HS-5 (cell line): ENCODE results near the gene SCGB1C2.
"Not testable (repeated sequence)": the region's sequence is repeated elsewhere in the genome, so short reads cannot be mapped to it uniquely, and the experiment has no call there.

ENCODE experiments used
- DNase-seq: peaks from one replicate; pipeline ENCODE4 v3.0.0-alpha.2; 2012; ENCODE audit warnings: low read depth

SCGB1C2 gene

GRCh38 chr17:149231-149630, 11.9 kb downstream of the SCGB1C2 start:
- DNase-seq = no peak

- DNase-seq = no peak
Measured at GRCh38 chr17:149897-150584, 12.7 kb downstream of the SCGB1C2 start.

- no peak for DNase-seq
Measured at GRCh38 chr17:151004-151403, 13.6 kb downstream of the SCGB1C2 start.

GRCh38 chr17:151886-152859, 14.8 kb downstream of the SCGB1C2 start:
- DNase-seq = no peak

GRCh38 chr17:152860-153420, 15.6 kb downstream of the SCGB1C2 start:
- DNase-seq = no peak

- DNase-seq = no peak
Measured at GRCh38 chr17:153851-154250, 16.5 kb downstream of the SCGB1C2 start.

- DNase-seq = no peak
Measured at GRCh38 chr17:155576-155975, 18.2 kb downstream of the SCGB1C2 start.

GRCh38 chr17:156094-156621, 18.8 kb downstream of the SCGB1C2 start:
- no peak for DNase-seq

GRCh38 chr17:156946-157345, 19.6 kb downstream of the SCGB1C2 start:
- no peak for DNase-seq

GRCh38 chr17:157901-158300, 20.5 kb downstream of the SCGB1C2 start:
- no peak for DNase-seq

GRCh38 chr17:158379-158778, 21.0 kb downstream of the SCGB1C2 start:
- DNase-seq = no peak

GRCh38 chr17:159609-160008, 22.2 kb downstream of the SCGB1C2 start:
- DNase-seq = no peak

- DNase-seq = no peak
Measured at GRCh38 chr17:160336-160735, 23.0 kb downstream of the SCGB1C2 start.

- DNase-seq = no peak
Measured at GRCh38 chr17:161481-161880, 24.1 kb downstream of the SCGB1C2 start.

- no peak for DNase-seq
Measured at GRCh38 chr17:162689-163088, 25.3 kb downstream of the SCGB1C2 start.

- DNase-seq = no peak
Measured at GRCh38 chr17:163514-164098, 26.2 kb downstream of the SCGB1C2 start.

- no peak for DNase-seq
Measured at GRCh38 chr17:164303-165235, 27.2 kb downstream of the SCGB1C2 start.

GRCh38 chr17:165939-166338, 28.6 kb downstream of the SCGB1C2 start:
- DNase-seq = no peak

GRCh38 chr17:168614-169013, 31.2 kb downstream of the SCGB1C2 start:
- DNase-seq = not testable (repeated sequence)

GRCh38 chr17:170130-170670, 32.8 kb downstream of the SCGB1C2 start:
- no peak for DNase-seq

GRCh38 chr17:171871-172270, 34.5 kb downstream of the SCGB1C2 start:
- no peak for DNase-seq
